Right lobe of liver (tissue), 6 donors: ENCODE data around the gene FAM168A. TPM values are rescaled to one million over a fixed set of nuclear protein-coding genes. Genes with fewer than 3 reads are reported as not detected.

Experiments
- ATAC-seq, 4 donors: fragments of 200-7000 bp; cut with Tn5 transposase; one replicate each; pipeline ENCODE4 v1.9.1; 2020; ENCODE audit warnings: mild to moderate bottlenecking in 4 of 4, moderate library complexity in 4 of 4
- DNase-seq, 3 donors: peaks; one replicate each; pipeline ENCODE4 v3.0.0-alpha.2; 2020
- H3K27ac ChIP-seq, 3 donors: fragments of 200-600 bp; one replicate each; pipeline ENCODE4 v1.8.0; 2022
- H3K27me3 ChIP-seq, 2 donors: fragments of 200-600 bp; one replicate each; pipeline ENCODE4 v1.8.0; 2022
- H3K36me3 ChIP-seq, 4 donors: fragments of 200-600 bp; sonication (generic) in 1 of 4; one replicate each; pipeline versions ENCODE4 v1.5.1 to v1.8.0; 2017 to 2022; ENCODE audit warnings: control low read depth in 1 of 4
- H3K4me1 ChIP-seq, 4 donors: fragments of 200-600 bp; sonication (generic) in 1 of 4; one replicate each; pipeline versions ENCODE4 v1.5.1 to v1.8.0; 2017 to 2022; ENCODE audit warnings: control low read depth in 1 of 4
- H3K4me3 ChIP-seq, 3 donors: fragments of 200-600 bp; one replicate each; pipeline ENCODE4 v1.8.0; 2022
- H3K9me3 ChIP-seq, 4 donors: fragments of 200-600 bp; sonication (generic) in 1 of 4; one replicate each; pipeline versions ENCODE4 v1.5.1 to v1.8.0; 2017 to 2022; ENCODE audit warnings: control low read depth in 1 of 4
- POLR2A ChIP-seq: fragments of 450-650 bp; IDR thresholded peaks from one replicate; pipeline ENCODE4 v1.6.1; 2017; ENCODE audit warnings: antibody characterized with exemption, mild to moderate bottlenecking
- WGBS: methylation state at CpG from one replicate; pipeline ENCODE4 v1.1.6; 2018; ENCODE audit warnings: low coverage, low lambda C conversion rate; ENCODE audit not compliant: insufficient coverage; ENCODE audit errors: missing lambda C conversion rate; 5-methylcytosine and 5-hydroxymethylcytosine counted together
- intact Hi-C, 2 donors: fragments of 100-400 bp; cut with DNase I; formaldehyde crosslinking; loops; one replicate each; pipeline versions ENCODE4 v1.11.2 to v1.14.1; 2022
- total RNA-seq, 6 experiments: library from RNA; depleted of rRNA in 2 of 6; stranded (reverse); fragments of >200 nt in 2 of 6; fragmentation: NEBNext Ultra II Directional in 3 of 6; extraction: Animal tissue kit (Norgen Biotek cat#: 25700) in 3 of 6; gene quantifications; one replicate each; pipeline versions ENCODE4 v1.1.0 to v1.2.4, GENCODE V29; 2016 to 2023
- TF ChIP-seq, protein P1 (sequence below), 4 donors: fragments of 200-600 bp in 3 of 4; fragments of 450-650 bp in 1 of 4; IDR thresholded peaks; one replicate each; pipeline versions ENCODE4 v1.5.1 to v1.8.0; 2016 to 2022; ENCODE audit warnings: antibody characterized with exemption in 4 of 4, mild to moderate bottlenecking in 2 of 4
- donor health status: DM: no; HTN: yes; CAD: no.
- donor health status: DM: no; HTN: no; CAD: no.
- donor health status: DM: no; HTN: no; CAD: no.
- donor health status: DM: no; HTN: yes; CAD: no.
- donor health status: DM: no; HTN: yes; CAD: no.

The FAM168A gene
- total RNA-seq, 6 experiments from 2014 or later: 13.0 to 21.5 (median 15.9) TPM

DNA sequence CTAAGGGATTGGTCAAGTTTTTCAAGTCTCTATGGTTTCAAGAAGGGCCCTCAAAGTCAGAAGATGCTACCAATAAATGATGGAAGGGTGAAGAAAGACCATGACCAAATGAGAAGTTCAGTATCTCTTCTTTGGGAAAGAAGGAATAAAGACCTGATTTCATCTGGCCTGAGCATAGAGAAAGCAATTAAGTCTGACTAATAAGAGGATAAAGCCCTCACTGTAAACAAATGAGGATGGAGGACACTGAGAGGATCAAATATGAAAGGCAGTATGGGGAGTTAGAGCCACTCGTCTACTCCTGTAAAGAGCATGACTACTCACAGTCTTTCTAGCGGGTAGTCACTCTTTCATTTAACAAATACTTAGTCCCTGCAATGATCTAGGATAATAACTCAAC is 44.6 kb downstream of the FAM168A start:
- Histone ChIP-seq H3K36me3 (no peaks in the 10 kb centered on the region), H3K27ac (no peak overlapping the region), H3K4me3 (no peak overlapping the region), H3K9me3 (no peaks in the 10 kb centered on the region), H3K4me1 (peaks cover 0 to 8% (median 3%) of the 10 kb centered on the region in 4 donors), H3K27me3 (no peaks in the 10 kb centered on the region)
- 91% methylated on average over 2 of the region's 2 CpGs for WGBS
- intact Hi-C loops: no loop called here
- ATAC-seq (no peak), DNase-seq (no peak)
- TF ChIP-seq, protein P1, sequence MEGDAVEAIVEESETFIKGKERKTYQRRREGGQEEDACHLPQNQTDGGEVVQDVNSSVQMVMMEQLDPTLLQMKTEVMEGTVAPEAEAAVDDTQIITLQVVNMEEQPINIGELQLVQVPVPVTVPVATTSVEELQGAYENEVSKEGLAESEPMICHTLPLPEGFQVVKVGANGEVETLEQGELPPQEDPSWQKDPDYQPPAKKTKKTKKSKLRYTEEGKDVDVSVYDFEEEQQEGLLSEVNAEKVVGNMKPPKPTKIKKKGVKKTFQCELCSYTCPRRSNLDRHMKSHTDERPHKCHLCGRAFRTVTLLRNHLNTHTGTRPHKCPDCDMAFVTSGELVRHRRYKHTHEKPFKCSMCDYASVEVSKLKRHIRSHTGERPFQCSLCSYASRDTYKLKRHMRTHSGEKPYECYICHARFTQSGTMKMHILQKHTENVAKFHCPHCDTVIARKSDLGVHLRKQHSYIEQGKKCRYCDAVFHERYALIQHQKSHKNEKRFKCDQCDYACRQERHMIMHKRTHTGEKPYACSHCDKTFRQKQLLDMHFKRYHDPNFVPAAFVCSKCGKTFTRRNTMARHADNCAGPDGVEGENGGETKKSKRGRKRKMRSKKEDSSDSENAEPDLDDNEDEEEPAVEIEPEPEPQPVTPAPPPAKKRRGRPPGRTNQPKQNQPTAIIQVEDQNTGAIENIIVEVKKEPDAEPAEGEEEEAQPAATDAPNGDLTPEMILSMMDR (IDR thresholded peaks at IDR 0.05): no peak
- no peak for TF ChIP-seq POLR2A

DNA sequence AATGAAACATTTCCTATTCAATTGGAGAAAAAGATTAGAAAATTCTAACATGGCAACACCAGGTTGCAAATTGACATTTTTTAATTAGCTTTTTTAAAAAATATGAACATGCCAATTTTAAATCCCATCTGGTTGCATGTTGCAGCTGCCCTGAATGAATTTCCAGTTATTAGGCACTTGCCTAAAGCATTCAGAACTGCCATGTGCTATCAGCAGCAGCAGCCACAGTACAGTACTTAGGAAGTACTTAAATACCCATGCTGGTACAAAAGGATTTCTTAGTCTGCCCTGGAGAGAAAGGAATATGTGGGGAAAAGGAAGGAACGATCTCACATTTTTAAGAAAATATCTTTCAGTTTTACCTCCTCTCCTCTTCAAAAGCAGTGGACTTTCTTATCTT is 46.2 kb downstream of the FAM168A start:
- no peak for TF ChIP-seq POLR2A
- TF ChIP-seq, protein P1 (IDR thresholded peaks at IDR 0.05): no peak
- H3K4me3 ChIP-seq: no peak overlapping the region
- H3K27me3 ChIP-seq: no peaks in the 10 kb centered on the region
- peaks cover 0 to 8% (median 3%) of the 10 kb centered on the region in 4 donors for H3K4me1 ChIP-seq
- WGBS: 69% methylated on average over 1 of the region's 1 CpG
- intact Hi-C loops: no loop called here
- ATAC-seq (no peak), DNase-seq (no peak)
- no peaks in the 10 kb centered on the region for H3K9me3 ChIP-seq
- H3K27ac ChIP-seq: no peak overlapping the region
- H3K36me3 ChIP-seq: no peaks in the 10 kb centered on the region

DNA sequence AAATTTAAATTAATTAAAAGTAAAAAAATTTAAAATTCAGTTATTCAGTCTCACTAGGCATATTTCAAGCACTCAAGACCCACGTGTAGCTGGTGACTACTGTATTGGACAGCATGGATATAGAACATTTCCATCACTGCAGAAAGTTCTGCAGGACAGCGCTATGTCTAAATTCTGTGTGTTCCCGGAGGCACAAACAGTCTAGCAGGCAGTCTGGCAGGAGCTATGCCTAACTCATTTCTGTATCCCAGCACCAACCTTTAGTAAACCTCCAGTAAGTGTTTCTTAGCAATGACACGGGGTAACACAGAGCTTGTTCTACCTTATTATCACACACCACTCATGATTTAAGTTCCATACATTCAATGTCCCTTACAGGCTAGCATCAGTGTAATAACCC is 48.5 kb downstream of the FAM168A start:
- no peaks in the 10 kb centered on the region for H3K36me3 ChIP-seq
- H3K27me3 ChIP-seq: no peaks in the 10 kb centered on the region
- H3K27ac ChIP-seq: no peak overlapping the region
- no peak for DNase-seq
- H3K4me1 ChIP-seq: no peaks in the 10 kb centered on the region
- 89% methylated on average over 3 of the region's 4 CpGs for WGBS
- no peak overlapping the region for H3K4me3 ChIP-seq
- ATAC-seq: no peak
- intact Hi-C loops: no loop called here
- H3K9me3 ChIP-seq: no peaks in the 10 kb centered on the region
- TF ChIP-seq POLR2A: no peak

DNA sequence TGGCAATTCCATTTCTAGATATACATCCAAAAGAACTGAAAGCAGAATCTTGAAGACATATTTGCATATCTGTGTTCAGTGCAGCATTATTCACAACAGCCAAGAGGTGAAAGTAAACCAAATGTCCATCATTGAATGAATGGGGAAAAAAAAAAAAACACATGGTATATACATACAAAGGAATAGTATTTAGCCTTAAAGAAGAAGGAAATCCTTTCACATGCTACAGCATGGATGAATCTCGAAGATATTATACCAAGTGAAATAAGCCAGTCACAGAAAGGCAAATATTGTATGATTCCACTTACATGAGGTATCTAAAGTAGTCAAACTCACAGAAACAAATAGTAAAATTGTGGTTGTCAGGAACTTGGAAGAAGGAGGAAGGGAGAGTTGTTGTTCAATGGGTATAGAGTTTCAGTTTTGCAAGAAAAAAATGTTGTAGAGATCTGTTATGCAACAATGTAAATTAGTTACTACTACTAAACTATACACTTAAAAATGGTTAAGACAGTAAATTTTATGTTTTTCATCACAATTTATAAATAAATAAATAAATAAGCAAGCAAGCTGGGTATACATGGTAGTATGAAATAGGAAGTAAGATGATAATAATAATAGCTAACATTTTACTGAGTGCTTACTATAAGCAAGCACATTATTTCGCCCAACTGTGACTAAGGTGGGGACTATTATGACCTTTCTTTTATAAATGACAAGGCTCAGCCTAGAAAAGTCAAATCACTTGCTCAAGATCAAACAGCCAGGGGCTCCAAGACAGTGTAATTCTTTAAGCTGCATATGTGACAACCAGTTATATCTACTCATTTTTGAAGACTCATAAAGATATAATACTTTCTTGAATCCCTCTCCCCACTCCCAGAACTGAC is 50.0 kb downstream of the FAM168A start:
- H3K4me3 ChIP-seq: no peak overlapping the region
- no peaks in the 10 kb centered on the region for H3K27me3 ChIP-seq
- no peak for DNase-seq
- no peak overlapping the region for H3K27ac ChIP-seq
- no peaks in the 10 kb centered on the region for H3K9me3 ChIP-seq
- intact Hi-C loops: no loop called here
- no peaks in the 10 kb centered on the region for H3K4me1 ChIP-seq
- H3K36me3 ChIP-seq: no peaks in the 10 kb centered on the region
- 82% methylated on average over 2 of the region's 2 CpGs for WGBS
- TF ChIP-seq, protein P1 (IDR thresholded peaks at IDR 0.05): no peak
- TF ChIP-seq POLR2A: no peak
- ATAC-seq: no peak

DNA sequence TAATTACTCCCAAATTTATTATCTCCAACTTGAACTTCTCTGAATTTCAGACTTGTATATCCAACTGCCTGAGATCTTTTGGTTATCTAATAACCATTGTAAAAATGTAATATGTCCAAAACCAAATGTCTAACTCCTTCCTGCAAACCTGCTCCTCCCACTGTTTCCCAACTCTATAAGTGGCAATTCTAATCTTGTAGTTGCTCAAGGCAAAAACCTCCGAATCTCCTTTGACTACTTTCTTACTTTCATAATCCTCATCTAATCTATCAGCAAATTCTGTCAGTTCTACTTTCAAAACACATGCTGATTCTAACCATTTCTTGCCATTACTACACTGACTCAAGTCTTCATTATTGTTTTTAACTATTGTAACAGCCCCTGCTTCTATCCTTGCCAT is 55.7 kb downstream of the FAM168A start:
- Histone ChIP-seq H3K9me3 (no peaks in the 10 kb centered on the region), H3K4me3 (no peak overlapping the region), H3K4me1 (no peaks in the 10 kb centered on the region), H3K27me3 (no peaks in the 10 kb centered on the region), H3K27ac (no peak overlapping the region), H3K36me3 (no peaks in the 10 kb centered on the region)
- TF ChIP-seq, protein P1 (IDR thresholded peaks at IDR 0.05): no peak
- TF ChIP-seq POLR2A: no peak
- WGBS: 63% methylated on average over 1 of the region's 1 CpG
- intact Hi-C loops: no loop called here
- ATAC-seq (no peak), DNase-seq (no peak)
